NCI-H510A (cell line): ENCODE measurements around the gene GPRASP1.
"Not testable (repeated sequence)": the region's sequence is repeated elsewhere in the genome, so short reads cannot be mapped to it uniquely, and the experiment has no call there.

Experiments used
- DNase-seq: peaks from one replicate; lab custom pipeline; 2025; lab: John Stamatoyannopoulos, UW

Gene GPRASP1, protein sequence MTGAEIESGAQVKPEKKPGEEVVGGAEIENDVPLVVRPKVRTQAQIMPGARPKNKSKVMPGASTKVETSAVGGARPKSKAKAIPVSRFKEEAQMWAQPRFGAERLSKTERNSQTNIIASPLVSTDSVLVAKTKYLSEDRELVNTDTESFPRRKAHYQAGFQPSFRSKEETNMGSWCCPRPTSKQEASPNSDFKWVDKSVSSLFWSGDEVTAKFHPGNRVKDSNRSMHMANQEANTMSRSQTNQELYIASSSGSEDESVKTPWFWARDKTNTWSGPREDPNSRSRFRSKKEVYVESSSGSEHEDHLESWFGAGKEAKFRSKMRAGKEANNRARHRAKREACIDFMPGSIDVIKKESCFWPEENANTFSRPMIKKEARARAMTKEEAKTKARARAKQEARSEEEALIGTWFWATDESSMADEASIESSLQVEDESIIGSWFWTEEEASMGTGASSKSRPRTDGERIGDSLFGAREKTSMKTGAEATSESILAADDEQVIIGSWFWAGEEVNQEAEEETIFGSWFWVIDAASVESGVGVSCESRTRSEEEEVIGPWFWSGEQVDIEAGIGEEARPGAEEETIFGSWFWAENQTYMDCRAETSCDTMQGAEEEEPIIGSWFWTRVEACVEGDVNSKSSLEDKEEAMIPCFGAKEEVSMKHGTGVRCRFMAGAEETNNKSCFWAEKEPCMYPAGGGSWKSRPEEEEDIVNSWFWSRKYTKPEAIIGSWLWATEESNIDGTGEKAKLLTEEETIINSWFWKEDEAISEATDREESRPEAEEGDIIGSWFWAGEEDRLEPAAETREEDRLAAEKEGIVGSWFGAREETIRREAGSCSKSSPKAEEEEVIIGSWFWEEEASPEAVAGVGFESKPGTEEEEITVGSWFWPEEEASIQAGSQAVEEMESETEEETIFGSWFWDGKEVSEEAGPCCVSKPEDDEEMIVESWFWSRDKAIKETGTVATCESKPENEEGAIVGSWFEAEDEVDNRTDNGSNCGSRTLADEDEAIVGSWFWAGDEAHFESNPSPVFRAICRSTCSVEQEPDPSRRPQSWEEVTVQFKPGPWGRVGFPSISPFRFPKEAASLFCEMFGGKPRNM (N-terminal part only)

DNA sequence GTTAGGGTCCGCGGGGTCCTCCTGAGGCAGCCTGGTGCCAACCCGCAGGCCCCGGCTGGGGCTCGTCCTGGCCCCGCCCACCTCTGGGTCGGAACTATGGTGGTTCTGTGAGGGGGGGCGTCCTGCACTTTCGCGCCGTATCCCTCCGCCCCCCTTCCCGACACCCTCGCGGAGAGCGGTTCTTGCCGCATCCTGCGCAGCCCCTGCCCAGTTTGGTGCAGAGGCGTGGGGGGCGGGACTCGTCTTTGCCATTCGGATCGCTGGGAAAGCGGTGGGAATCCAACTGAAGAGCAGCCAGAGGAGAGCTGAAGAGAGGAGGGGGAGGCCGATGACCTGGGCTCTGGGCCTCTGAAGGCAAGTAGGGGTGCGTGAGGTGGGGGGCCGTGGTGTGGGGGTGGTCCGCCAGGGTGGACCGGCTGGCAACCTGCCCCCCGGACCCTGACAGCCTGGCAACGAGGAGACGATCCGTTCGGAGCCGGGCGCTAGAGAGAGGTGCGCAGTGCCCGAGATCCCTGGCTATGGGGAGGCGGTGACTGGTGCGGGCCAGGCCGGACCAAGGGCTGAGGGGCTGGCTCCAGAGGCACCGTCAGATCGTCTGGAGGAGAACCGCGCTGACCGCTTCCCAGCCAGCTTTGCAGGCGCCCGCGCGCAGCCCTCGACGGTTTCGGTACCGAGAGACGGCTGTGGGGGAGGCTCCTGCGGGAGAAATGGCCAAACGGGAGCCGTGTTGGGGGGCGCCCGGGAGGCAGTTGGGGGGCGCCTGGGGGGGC lies at the start of gene GPRASP1:
TSS of gene GPRASP1 (plus strand) at position 242 of the 770 bp plus-strand sequence. CDS start 2,431 bp downstream, outside the sequence.
- peak; percentile 16 for DNase-seq

DNA sequence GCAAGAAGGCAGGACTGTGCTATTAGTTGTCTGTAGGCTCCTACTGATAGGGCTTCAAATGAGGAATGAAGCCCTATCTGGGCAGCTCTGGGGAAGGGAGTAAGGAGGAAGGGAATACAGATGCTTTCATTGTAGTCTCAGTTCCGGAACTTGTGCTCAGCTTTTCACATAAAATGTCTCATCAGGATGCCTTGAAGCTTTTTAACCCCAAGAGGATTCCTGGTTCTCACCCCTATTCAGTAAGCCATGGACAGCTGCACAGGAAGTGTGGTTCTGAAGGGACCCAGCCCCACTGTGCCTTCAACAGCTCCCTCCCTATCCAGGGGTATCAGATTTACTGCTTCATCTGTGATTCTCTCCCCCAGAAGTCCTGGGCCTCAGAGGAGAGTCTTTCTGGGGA lies 47.0 kb upstream of the GPRASP1 start:
- DNase-seq = no peak

DNA sequence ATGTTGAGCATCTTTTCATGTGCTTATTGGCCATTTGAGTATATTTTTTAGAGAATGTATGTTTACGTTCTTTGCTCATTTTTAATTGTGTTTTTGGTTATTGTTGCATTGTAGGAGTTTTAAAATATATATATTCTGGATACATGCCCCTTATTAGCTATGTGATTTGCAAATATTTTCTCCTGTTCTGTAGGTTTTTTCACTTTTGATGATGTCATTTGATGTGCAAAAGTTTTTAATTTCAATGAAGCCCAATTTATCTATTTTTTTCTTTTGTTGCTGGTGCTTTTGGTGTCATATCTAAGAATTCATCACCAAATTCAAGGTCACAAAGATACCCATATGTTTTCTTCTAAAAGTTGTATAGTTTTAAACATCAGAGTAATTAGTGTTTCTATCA lies 45.2 kb upstream of the GPRASP1 start:
- no peak for DNase-seq

DNA sequence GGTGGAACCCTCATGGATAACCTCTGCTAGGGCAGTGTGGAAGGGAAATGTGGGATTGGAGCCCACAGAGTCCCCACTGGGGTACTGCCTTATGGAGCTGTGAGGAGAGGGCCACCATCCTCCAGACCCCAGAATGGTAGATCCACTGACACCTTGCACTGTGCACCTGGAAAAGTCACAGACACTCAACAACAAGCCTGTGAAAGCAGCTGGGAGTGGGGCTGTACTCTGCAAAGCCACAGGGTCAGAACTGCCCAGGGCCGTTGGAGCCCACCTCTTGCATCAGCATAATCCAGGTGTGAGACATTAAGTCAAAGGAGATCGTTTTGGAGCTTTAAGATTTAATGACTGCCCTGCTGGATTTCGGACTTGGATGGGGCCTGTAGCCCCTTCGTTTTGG lies 40.4 kb upstream of the GPRASP1 start:
- no peak for DNase-seq

DNA sequence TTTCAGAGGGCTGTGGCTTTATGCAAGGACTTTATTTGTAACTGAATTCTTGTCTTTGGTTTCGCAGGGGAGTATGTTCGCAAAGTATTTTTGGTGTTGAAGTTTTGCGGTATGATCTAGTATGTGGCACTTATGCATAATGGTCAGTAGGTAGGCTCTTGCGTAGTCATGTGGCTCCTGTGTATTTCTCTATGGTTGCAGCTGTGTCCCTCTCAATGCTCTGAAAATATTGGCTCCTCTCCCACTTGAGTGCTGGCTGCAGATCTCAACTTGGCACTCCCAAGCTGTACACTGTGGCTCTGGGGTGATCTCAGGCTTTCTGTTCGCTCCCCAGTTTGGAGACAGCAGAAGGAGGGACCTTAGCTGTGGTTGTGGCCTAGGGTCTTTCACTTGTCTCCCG lies 27.2 kb upstream of the GPRASP1 start:
- DNase-seq = no peak

DNA sequence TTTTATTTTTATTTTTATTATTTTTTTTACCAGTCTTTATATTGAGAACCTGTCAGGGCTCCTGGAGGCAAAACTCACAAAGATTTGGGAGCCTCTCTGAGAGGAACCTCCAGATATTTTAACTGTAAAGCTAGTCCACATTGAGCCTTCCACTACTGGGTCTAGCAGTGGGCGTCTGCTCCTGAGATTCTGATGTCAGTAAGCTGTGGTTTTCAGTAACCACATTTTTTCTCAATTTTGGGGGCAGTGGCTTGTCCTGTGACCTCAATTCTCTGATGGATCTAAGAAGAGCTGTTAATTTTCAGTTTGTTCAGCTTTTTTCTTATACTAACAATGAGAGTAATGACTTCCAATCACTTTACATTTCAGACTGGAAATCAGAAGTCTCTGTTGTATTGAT lies 23.6 kb upstream of the GPRASP1 start:
- no peak for DNase-seq

DNA sequence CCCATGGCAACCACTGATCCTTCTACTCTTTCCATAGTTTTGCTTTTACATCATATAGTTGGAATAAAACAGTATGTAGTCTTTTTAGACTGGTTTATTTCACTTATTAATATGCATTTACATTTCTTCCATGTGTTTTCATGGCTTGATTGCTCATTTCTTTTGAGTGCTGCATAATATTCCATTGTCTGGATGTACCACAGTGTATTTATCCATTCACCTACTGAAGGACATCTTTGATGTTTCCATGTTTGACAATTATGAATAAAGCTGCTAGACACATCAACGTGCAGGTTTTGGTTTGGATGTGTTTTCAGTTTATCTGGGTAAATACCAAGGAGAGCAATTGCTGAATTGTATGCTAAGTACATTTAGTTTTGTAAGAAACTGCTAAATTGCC lies 13.7 kb upstream of the GPRASP1 start:
- no peak for DNase-seq

DNA sequence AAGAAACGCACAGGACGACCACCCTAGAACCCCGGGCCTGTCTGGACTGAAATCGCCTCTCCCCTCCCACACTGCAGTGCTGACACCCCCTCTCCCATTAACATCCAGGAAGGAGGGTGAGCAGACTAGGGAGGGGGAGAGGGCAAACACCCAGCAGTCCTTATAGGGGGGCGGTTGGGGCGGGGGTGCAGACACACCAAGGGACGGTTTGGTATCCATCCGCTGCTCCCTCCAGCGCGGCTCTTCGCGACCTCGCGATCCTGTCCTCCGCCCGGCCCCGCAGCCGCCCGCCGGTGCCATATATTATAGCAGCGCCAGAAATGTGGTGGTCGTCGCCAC lies 411 bp upstream of the GPRASP1 start:
- no peak for DNase-seq

DNA sequence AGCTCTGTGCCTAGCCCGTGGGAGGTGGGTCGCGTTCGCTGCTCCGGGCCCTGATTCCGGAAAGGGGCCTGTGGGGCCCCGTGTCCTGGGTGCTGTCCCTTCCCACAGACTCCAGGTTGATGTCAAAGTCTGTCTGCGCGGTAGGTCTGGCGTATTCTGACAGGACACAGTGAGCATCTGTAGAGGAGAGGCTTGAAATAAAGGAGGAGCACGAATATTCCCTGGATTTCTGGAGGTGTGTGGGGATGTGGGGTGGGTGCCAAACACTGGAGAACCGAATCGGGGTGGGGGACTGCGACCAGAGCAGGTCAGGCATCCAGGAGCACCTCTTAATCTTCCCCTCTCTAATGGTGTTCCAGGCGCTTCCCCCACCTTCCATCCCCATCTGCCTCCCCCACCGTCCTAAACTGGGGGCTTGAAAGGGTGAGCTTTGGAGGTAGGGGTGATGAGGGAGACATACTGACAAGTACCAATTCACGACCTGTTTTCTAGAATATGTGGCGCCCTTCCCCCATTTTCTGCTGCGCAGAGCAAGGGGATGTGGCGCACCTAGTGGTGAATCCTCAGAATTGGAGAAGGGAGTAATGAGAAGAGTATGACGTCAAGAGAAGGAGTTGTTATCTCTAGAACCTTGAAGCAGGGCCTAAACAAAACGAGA lies 877 bp downstream of the GPRASP1 start:
- DNase-seq = peak; percentile 19

DNA sequence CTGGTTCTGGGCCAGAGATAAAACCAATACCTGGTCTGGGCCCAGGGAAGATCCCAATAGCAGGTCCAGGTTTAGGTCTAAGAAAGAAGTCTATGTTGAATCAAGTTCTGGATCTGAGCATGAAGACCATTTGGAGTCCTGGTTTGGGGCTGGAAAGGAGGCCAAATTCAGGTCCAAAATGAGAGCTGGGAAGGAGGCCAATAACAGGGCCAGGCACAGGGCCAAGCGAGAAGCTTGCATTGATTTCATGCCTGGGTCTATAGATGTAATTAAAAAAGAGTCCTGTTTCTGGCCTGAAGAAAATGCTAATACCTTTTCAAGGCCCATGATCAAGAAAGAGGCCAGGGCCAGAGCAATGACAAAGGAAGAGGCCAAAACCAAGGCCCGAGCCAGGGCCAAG lies 3.4 kb downstream of the GPRASP1 start:
- no peak for DNase-seq

DNA sequence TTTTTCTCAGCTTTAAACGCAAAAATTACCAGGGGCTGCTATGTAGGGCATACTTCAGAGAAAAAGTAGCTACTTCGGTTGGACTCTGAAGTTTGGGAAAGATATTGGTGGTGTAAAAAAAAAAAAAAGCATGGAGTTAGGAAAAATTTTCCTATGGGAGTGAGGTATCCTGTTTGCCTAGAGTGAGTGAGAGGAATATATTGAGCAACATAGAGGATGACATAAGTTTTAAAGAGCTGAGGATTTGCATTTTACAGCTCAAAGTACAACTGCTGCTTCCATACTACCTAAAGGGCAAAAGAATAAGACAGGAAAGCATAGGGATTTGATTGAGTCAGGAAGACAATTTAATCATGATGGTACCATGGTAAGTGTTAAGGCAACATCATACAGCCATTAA lies 7.3 kb downstream of the GPRASP1 start:
- no peak for DNase-seq

DNA sequence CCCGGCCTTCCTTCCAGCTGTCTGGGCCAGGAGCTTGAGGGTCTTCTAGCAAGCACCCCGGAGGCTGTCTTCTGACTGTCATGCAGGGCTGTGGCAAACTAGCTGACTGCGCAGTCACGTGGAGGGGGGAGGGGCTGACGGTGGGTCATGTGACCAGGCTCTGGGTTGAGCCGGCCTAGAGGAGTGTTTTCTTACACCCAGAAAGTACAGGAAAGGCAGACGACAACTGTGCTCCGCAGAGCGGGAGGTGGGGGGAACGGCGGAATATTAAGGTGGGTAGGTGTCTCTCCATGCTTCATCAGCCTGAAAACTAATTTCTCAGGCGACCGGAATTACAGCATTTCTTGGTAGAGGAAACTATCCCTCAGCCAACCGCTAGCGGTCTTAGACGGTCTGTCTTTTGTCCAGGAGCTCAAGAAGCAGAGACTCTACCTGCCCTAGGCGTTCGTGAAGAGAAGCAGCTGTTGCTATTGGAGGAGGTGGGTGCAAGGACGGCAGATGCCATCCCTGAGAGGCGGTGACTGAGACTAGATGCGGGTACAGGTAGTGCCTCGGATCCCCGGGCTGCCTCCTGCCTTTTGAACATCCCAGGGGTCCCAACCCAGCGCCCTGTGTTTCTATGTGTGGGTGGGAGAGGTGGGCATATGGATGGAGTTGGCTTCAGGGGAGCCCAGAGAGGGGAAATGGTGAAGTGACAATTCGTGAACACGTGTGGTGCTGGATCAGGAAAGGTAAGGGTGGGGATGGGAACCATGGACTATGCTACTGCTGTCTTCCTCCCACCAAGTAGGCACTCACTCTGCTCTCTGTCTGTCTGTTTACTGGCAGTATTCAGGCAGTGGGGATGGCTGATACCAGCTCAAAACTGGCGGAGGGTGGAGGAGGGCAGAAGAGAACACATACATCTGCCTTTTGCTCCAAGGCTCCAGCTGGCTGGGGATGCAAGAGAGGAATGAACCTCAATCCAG lies 8.8 kb downstream of the GPRASP1 start:
- DNase-seq = peak; percentile 39

DNA sequence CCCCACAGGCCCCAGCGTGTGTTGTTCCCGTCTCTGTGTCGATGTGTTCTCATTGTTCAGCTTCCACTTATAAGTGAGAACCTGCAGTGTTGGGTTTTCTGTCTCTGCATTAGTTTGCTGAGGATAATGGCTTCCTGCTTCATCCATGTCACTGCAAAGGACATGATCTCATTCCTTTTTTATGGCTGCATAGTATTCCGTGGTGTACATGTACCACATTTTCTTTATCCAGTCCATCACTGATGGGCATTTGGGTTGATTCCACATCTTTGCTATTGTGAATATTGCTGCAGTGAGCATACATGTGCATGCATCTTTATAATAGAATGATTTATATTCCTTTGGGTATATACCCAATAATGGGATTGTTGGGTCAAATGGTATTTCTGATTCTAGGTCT lies 12.5 kb downstream of the GPRASP1 start:
- DNase-seq = not testable (repeated sequence)

DNA sequence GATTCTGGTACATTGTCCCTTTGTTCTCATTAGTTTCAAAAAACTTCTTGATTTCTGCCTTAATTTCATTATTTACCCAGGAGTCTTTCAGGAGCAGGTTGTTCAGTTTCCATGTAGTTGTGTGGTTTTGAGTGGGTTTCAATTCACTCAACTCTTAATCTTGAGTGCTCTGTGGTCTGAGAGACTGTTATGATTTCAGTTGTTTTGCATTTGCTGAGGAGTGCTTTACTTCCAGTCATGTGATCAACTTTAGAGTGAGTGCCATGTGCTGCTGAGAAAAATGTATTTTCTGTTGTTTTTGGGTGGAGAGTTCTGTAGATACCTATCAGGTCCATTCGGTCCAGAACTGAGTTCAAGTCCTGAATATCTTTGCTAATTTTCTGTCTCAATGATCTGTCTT lies 15.8 kb downstream of the GPRASP1 start:
- not testable (repeated sequence) for DNase-seq

DNA sequence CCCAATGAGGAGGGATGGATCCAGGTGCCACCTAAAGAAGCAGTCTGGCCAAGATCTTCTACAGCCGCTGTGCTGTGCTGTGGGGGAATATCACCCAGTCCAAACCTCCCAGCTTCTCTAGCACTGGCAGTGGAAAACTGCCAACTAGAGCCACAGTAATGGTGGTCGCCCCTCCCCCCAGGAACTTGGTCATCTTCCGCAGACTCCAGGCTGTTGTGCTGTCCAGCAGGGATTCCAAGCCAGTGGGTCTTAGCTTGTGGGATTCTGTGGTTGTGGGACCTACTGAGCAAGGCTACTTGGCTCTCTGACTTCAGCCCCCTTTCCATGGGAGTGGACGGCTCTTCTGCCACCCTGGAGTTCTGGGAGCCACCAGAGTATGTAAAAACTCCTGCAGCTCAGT lies 18.2 kb downstream of the GPRASP1 start:
- no peak for DNase-seq

DNA sequence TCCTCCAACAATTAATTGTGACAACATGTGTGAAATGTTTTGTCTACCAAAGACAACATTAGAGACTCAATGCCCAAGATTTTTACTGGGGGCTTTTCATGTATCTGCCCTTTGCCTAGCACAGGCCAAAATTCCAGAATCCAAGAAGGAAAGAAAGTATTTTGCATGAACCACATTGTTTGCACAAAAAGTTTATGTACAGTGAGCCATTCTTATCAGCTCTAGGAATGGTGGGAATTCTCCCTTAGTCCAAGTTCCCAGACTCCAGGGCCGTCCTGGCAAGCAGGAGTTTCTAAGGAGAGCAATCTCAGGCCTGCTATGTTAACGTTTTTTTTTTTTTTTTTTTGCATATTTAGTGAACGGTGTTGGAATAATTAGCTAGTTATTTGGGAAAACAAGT lies 21.6 kb downstream of the GPRASP1 start:
- no peak for DNase-seq

DNA sequence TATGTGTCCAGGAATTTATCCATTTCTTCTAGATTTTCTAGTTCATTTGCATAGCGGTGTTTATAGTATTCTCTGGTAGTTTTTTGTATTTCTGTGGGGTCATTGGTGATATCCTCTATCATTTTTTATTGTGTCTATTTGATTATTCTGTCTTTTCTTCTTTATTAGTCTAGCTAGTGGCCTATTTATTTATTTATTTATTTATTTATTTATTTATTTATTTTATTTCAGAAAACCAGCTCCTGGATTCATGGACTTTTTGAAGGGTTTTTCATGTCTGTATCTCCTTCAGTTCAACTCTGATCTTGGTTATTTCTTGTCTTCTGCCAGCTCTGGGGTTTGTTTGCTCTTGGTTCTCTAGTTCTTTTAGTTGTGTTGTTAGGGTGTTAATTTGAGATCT lies 26.2 kb downstream of the GPRASP1 start:
- not testable (repeated sequence) for DNase-seq

DNA sequence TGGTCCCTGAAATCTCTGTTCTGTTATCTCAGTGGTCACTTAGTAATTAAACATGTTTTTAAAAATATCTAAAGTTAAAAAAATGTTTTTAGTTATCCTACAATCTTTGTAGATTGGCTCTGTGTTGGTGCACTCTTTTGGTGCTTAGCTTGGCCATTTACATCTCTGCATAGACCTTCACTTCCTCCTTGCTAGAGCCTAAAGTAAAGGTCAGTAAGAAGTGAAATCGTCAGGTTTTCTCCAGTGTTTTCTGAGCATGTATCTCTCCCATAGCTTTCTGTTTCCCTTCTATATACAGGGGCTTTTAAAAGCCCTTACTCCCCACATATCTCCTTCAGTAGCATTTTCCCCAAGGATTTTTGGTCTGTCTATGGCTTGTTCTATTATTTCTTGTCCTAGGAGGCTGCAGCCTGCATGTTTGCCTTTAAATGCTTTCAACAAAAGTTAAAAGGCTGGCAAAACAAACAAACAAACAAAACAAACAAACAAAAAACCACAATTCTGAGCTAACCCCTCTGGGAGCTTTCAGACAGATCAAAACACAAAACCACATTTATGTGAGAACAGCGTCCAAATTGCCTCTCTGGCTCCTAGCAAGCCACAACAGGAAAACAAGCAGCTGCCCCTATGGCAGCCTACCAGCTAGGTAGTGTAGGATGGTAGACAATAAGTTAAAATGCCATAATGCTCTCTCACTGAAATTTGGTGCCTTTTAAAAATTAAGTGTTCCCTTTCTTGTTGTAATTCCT lies 33.7 kb downstream of the GPRASP1 start:
- DNase-seq = no peak

DNA sequence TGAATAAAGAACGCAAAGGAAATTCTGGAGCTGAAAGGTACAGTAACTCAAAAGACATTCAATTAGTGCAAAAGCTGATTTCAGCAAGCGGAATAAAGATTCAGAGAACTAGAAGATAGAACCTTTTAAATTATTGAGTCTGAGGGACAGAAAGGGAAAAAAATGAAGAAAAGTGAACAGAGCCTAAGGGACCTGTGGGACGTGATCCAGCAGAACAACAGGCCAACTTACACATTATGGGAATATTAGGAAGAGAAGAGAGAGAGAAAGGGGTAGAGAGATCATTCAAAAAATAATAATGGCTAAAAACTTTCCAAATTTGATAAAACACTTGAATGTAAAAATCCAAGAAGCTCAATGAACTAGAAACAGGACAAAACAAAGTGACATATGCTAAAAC lies 43.5 kb downstream of the GPRASP1 start:
- DNase-seq = no peak

DNA sequence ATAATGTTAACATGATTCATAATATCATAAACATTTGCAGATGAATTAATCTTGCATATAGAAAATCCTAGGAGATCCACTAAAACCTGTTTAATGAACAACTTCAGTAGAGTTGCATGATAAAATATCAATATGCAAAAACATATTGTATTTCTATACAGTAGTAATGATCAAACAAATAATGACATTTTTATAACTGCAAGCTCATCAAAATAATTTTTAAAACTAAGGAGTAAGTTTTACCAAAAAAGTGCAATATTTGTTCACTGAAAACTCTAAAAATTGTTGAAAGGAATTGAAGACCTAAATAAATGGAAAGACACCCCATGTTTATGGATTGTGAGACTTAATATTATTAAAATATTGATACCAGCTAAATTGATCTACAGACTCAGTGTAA lies 45.0 kb downstream of the GPRASP1 start:
- no peak for DNase-seq
